Colonic mucosa (tissue), 4 donors: Measurements from ENCODE around the gene STRN3. TPM values are rescaled to one million over a fixed set of nuclear protein-coding genes. Genes with fewer than 3 reads are reported as not detected.
"Not testable (repeated sequence)": the region's sequence is repeated elsewhere in the genome, so short reads cannot be mapped to it uniquely, and the experiment has no call there.

ENCODE experiments used
- DNase-seq: peaks from one replicate; pipeline ENCODE4 v3.0.0-alpha.2; 2020
- H3K27ac ChIP-seq: fragments of 200-600 bp; one replicate; pipeline ENCODE4 v1.8.0; 2021
- H3K27me3 ChIP-seq: fragments of 200-600 bp; one replicate; pipeline ENCODE4 v1.8.0; 2021
- H3K36me3 ChIP-seq: fragments of 200-600 bp; one replicate; pipeline ENCODE4 v1.8.0; 2021
- H3K4me1 ChIP-seq: fragments of 200-600 bp; one replicate; pipeline ENCODE4 v1.8.0; 2021; ENCODE audit warnings: mild to moderate bottlenecking
- H3K4me3 ChIP-seq: fragments of 200-600 bp; one replicate; pipeline ENCODE4 v1.8.0; 2021
- H3K9ac ChIP-seq, 2 donors: one replicate each; pipeline ENCODE4 v1.7.0; 2013; ENCODE audit warnings: control low read depth in 2 of 2, low read depth in 2 of 2, low read length in 2 of 2
- H3K9me3 ChIP-seq: fragments of 200-600 bp; one replicate; pipeline ENCODE4 v1.8.0; 2021
- intact Hi-C: fragments of 100-400 bp; cut with DNase I; formaldehyde crosslinking; loops from one replicate; pipeline ENCODE4 v1.14.1; 2022
- total RNA-seq, 2 donors: library from RNA; stranded (reverse); fragmentation: NEBNext Ultra II Directional in 1 of 2; extraction: Animal tissue kit (Norgen Biotek cat#: 25700) in 1 of 2; gene quantifications; one replicate each; pipeline ENCODE4 v1.2.1, GENCODE V29; 2021
- TF ChIP-seq, protein P1 (sequence below): fragments of 200-600 bp; IDR thresholded peaks from one replicate; pipeline ENCODE4 v1.8.0; 2022; ENCODE audit warnings: antibody characterized with exemption, mild to moderate bottlenecking
- donor health status: healthy.
- donor health status: DM: no; HTN: no; CAD: no.
- donor health status: DM: no; HTN: no; CAD: no.

STRN3 gene
- total RNA-seq, 2 donors from 2014 or later: 23.6 to 41.1 TPM

- H3K4me3 ChIP-seq: no peak overlapping the region
- H3K36me3 ChIP-seq: no peaks in the 10 kb centered on the region
- TF ChIP-seq, protein P1, sequence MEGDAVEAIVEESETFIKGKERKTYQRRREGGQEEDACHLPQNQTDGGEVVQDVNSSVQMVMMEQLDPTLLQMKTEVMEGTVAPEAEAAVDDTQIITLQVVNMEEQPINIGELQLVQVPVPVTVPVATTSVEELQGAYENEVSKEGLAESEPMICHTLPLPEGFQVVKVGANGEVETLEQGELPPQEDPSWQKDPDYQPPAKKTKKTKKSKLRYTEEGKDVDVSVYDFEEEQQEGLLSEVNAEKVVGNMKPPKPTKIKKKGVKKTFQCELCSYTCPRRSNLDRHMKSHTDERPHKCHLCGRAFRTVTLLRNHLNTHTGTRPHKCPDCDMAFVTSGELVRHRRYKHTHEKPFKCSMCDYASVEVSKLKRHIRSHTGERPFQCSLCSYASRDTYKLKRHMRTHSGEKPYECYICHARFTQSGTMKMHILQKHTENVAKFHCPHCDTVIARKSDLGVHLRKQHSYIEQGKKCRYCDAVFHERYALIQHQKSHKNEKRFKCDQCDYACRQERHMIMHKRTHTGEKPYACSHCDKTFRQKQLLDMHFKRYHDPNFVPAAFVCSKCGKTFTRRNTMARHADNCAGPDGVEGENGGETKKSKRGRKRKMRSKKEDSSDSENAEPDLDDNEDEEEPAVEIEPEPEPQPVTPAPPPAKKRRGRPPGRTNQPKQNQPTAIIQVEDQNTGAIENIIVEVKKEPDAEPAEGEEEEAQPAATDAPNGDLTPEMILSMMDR: no peak
- H3K27ac ChIP-seq: no peak overlapping the region
- no peaks in the 10 kb centered on the region for H3K9me3 ChIP-seq
- no peak for DNase-seq
- intact Hi-C loops: no loop called here
- peaks cover 9% of the 10 kb centered on the region for H3K4me1 ChIP-seq
- H3K9ac ChIP-seq: no peak overlapping the region
- H3K27me3 ChIP-seq: no peaks in the 10 kb centered on the region
Measured at GRCh38 chr14:30971586-30971985, 54.6 kb downstream of the STRN3 start.

DNA sequence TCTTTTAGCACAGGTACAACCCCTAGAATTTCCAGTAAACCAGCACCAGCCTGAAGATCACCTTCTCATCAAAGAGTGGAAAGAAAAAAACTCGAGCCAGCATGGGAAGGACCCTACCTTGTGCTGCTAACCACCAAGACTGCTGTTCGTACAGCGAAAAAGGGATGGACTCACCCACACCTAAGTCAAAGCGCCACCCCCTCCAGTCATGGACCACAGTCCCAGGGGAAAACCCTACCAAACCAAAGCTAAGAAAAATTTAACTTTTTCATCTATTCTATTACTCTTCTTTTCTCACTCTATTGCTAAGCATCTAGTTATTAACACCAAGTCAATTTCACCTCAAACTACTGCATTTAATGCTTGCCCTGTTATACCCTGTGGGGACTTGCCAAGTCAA, 56.4 kb downstream of the STRN3 start:
- H3K4me1 ChIP-seq, H3K36me3 ChIP-seq, H3K9ac ChIP-seq, DNase-seq, H3K4me3 ChIP-seq, H3K27ac ChIP-seq, H3K9me3 ChIP-seq, H3K27me3 ChIP-seq, intact Hi-C loops: not testable (repeated sequence)

- intact Hi-C loops, H3K9ac ChIP-seq: not testable (repeated sequence)
Measured at GRCh38 chr14:30967364-30968098, 58.6 kb downstream of the STRN3 start.

DNA sequence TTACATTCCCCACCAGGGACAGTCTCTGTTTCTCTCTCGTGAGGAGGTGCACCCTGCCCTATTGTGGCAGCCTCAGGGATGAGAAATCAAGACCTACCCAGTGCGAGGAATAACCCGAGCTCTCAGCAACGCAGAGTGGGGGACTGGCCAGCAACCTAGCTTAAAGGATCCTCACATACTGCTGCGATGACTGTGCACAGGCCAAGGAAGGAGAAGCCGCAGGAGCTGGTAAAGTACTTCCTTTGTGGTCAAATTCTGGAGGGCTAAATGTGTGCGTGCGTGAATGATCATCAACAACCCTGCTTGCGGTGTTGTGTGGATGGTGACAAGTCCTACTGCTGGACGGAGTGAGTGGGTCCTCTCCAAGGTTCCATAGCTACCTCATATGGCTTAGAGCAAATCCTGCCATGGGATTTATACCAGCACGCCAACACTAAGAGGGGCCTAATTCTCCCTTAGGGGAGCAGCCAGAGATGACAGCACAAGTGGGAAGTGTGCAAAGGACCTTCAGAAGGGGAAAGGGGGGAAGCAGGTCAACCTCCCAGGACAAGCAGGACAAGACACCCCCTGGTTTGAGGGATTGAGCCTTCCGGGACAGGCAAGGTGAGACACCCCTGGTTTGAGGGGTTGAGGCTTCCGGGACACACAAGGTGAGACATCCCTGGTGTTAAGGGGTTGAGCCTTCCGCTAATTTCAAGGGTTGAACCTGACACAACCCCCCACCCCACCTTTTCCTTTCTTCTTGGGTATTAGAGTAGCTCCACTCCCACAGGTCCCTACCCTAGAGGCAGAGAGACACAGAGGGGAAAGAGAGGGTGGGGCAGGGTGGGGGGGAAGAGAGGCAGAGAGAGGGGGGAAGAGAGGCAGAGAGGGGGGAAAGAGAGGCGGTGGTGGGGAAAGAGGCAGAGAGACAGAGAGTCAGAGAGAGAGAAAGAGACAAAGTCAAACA, 59.5 kb downstream of the STRN3 start:
- no peaks in the 10 kb centered on the region for H3K9me3 ChIP-seq
- no peaks in the 10 kb centered on the region for H3K36me3 ChIP-seq
- intact Hi-C loops: no loop called here
- no peak overlapping the region for H3K9ac ChIP-seq
- H3K27ac ChIP-seq: no peak overlapping the region
- no peaks in the 10 kb centered on the region for H3K4me1 ChIP-seq
- H3K4me3 ChIP-seq: no peak overlapping the region
- no peak for DNase-seq
- TF ChIP-seq, protein P1: no peak
- H3K27me3 ChIP-seq: no peaks in the 10 kb centered on the region

More at GRCh38 chr14:30967364-30968098, 58.6 kb downstream of the STRN3 start:
- H3K27me3 ChIP-seq, H3K27ac ChIP-seq, H3K4me1 ChIP-seq, H3K9me3 ChIP-seq, H3K4me3 ChIP-seq, DNase-seq, H3K36me3 ChIP-seq: not testable (repeated sequence)

GRCh38 chr14:30965861-30966260, 60.3 kb downstream of the STRN3 start:
- H3K27ac ChIP-seq, DNase-seq, H3K4me1 ChIP-seq, H3K36me3 ChIP-seq, intact Hi-C loops, H3K9me3 ChIP-seq, H3K27me3 ChIP-seq, H3K9ac ChIP-seq, H3K4me3 ChIP-seq: not testable (repeated sequence)

DNA sequence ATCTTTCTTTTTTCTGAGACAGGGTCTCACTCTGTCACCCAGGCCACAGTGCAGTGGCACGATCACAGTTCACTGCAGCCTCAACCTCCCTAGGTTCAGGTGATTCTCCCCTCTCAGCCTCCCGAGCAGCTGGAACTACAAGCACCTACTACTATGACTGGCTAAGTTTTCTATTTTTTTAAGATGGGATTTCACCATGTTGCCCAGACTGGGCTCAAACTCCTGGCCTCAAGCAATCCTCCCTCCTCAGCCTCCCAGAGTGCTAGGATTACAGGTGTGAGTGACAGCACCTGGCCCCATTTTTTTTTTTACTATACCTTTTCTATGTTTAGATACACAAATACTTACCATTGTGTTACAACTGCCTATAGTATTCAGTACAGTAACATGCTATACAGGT, 63.6 kb downstream of the STRN3 start:
- H3K4me3 ChIP-seq, DNase-seq, H3K9ac ChIP-seq, H3K27ac ChIP-seq, H3K27me3 ChIP-seq, H3K4me1 ChIP-seq, intact Hi-C loops, H3K36me3 ChIP-seq, H3K9me3 ChIP-seq: not testable (repeated sequence)

GRCh38 chr14:30961330-30961729, 64.8 kb downstream of the STRN3 start:
- H3K9me3 ChIP-seq: no peaks in the 10 kb centered on the region
- no peak overlapping the region for H3K4me3 ChIP-seq
- no peak overlapping the region for H3K27ac ChIP-seq
- no peaks in the 10 kb centered on the region for H3K27me3 ChIP-seq
- TF ChIP-seq, protein P1: no peak
- DNase-seq: no peak
- no peaks in the 10 kb centered on the region for H3K4me1 ChIP-seq
- no peak overlapping the region for H3K9ac ChIP-seq
- H3K36me3 ChIP-seq: no peaks in the 10 kb centered on the region
- intact Hi-C loops: no loop called here
